ENCODE results near the gene KBTBD4. TPM values are rescaled to one million over a fixed set of nuclear protein-coding genes. Genes with fewer than 3 reads are reported as not detected.
"Not testable (repeated sequence)": the region's sequence is repeated elsewhere in the genome, so short reads cannot be mapped to it uniquely, and the experiment has no call there.

Gene KBTBD4
- total and polyA plus RNA-seq, 8 donors = 3.5 to 13.0 (median 6.7) TPM

- H3K27me3 ChIP-seq = no peaks in the 10 kb centered on the region
- peak overlapping the region; percentile 79 to 96 (median 90) for H3K4me3 ChIP-seq
- peaks cover 0 to 4% (median 0%) of the 10 kb centered on the region in 3 donors for H3K36me3 ChIP-seq
- H3K27ac ChIP-seq = peak overlapping the region; percentile 44 to 62 (median 52)
- 8 to 12% methylated on average over 10 to 11 of the region's 11 CpGs for WGBS, 2 donors
- no peak for TF ChIP-seq CTCF (IDR thresholded peaks at IDR 0.05)
- intact Hi-C loops (cut with DNase I) = no loop called here
- FAIRE-seq = no peak
- peaks cover 0 to 9% (median 5%) of the 10 kb centered on the region in 3 donors for H3K4me1 ChIP-seq
- DNase-seq = peak in 1 of 6 donors; percentile 20
- ATAC-seq = peak; percentile 23 to 40 (median 30)
- no peaks in the 10 kb centered on the region for H3K9me3 ChIP-seq
Measured at GRCh38 chr11:47564933-47565339, 13.8 kb downstream of the KBTBD4 start.

- H3K27ac ChIP-seq; H3K4me1 ChIP-seq; H3K4me3 ChIP-seq; ATAC-seq; H3K9me3 ChIP-seq; H3K27me3 ChIP-seq; FAIRE-seq; H3K36me3 ChIP-seq; DNase-seq; intact Hi-C loops (cut with DNase I): not testable (repeated sequence)
- 94 to 95% methylated on average over 10 of the region's 10 CpGs for WGBS, 2 donors
Measured at GRCh38 chr11:47564366-47564765, 14.4 kb downstream of the KBTBD4 start.

- FAIRE-seq = not testable (repeated sequence)
Measured at GRCh38 chr11:47562393-47562792, 16.4 kb downstream of the KBTBD4 start.

GRCh38 chr11:47560426-47560825 lies 18.3 kb downstream of the KBTBD4 start:
- Histone ChIP-seq H3K4me1 (no peaks in the 10 kb centered on the region), H3K36me3 (no peaks in the 10 kb centered on the region), H3K9me3 (no peaks in the 10 kb centered on the region), H3K27me3 (no peaks in the 10 kb centered on the region), H3K27ac (no peak overlapping the region), H3K4me3 (no peak overlapping the region)
- no peak for FAIRE-seq
- WGBS, 2 donors = 85 to 88% methylated on average over 2 of the region's 2 CpGs
- ATAC-seq = no peak
- intact Hi-C loops (cut with DNase I) = no loop called here
- no peak for DNase-seq
- no peak for TF ChIP-seq CTCF (IDR thresholded peaks at IDR 0.05)

More at GRCh38 chr11:47562393-47562792, 16.4 kb downstream of the KBTBD4 start:
- H3K27ac ChIP-seq; DNase-seq; ATAC-seq; H3K9me3 ChIP-seq; H3K36me3 ChIP-seq; H3K27me3 ChIP-seq; H3K4me1 ChIP-seq; intact Hi-C loops (cut with DNase I); H3K4me3 ChIP-seq: not testable (repeated sequence)
- 71 to 73% methylated on average over 4 of the region's 4 CpGs for WGBS, 2 donors

- no peaks in the 10 kb centered on the region for H3K27me3 ChIP-seq
- no peak overlapping the region for H3K4me3 ChIP-seq
- TF ChIP-seq CTCF (IDR thresholded peaks at IDR 0.05) = no peak
- H3K36me3 ChIP-seq = no peaks in the 10 kb centered on the region
- intact Hi-C loops (cut with DNase I) = no loop called here
- H3K4me1 ChIP-seq = peaks cover 0 to 1% (median 0%) of the 10 kb centered on the region in 3 donors
- ATAC-seq = no peak
- DNase-seq = no peak
- FAIRE-seq = peak; percentile 99
- H3K27ac ChIP-seq = no peak overlapping the region
- H3K9me3 ChIP-seq = no peaks in the 10 kb centered on the region
- WGBS, 2 donors = 95 to 98% methylated on average over 1 of the region's 1 CpG
Measured at GRCh38 chr11:47558695-47559094, 20.1 kb downstream of the KBTBD4 start.

GRCh38 chr11:47557004-47557403 lies 21.8 kb downstream of the KBTBD4 start:
- H3K4me3 ChIP-seq; H3K36me3 ChIP-seq; H3K27me3 ChIP-seq; intact Hi-C loops (cut with DNase I); FAIRE-seq; H3K4me1 ChIP-seq; DNase-seq; ATAC-seq; H3K27ac ChIP-seq; H3K9me3 ChIP-seq: not testable (repeated sequence)
- WGBS, 2 donors = 85 to 89% methylated on average over 12 of the region's 12 CpGs
